Astrocyte (in vitro differentiated cells and primary cell): ENCODE results near the gene FBXL16. TPM values are rescaled to one million over a fixed set of nuclear protein-coding genes. Genes with fewer than 3 reads are reported as not detected.

Source experiments
- total RNA-seq: library from RNA; stranded (reverse); gene quantifications from 2 replicates; pipeline ENCODE4 v1.2.1, GENCODE V29; 2021

The FBXL16 gene
- total RNA-seq, 1 donor from 2014 or later: 5.2 TPM

Other genes with a start within 250 kb of the FBXL16 start
- 33.6 and 38.7 TPM in 2 replicates for gene CAPN15, start 178.1 kb downstream of the FBXL16 start, total RNA-seq
- 0.09 TPM in 1 of 2 replicates, not detected in the other for gene PRR35, start 145.4 kb downstream of the FBXL16 start, total RNA-seq
- 0.50 and 0.73 TPM in 2 replicates for gene NHLRC4, start 138.8 kb downstream of the FBXL16 start, total RNA-seq
- 22.2 and 22.4 TPM in 2 replicates for gene PIGQ, start 135.8 kb downstream of the FBXL16 start, total RNA-seq
- gene RAB40C, start 115.7 kb downstream of the FBXL16 start, total RNA-seq: 12.6 and 13.0 TPM in 2 replicates
- 0.43 and 0.89 TPM in 2 replicates for gene WFIKKN1, start 74.8 kb downstream of the FBXL16 start, total RNA-seq
- gene METTL26, start 69.5 kb downstream of the FBXL16 start, total RNA-seq: 56.4 and 59.6 TPM in 2 replicates
- 20.9 and 23.7 TPM in 2 replicates for gene MCRIP2, start 64.0 kb downstream of the FBXL16 start, total RNA-seq
- gene WDR90, start 56.4 kb downstream of the FBXL16 start, total RNA-seq: 16.1 and 21.2 TPM in 2 replicates
- gene RHOT2, start 37.7 kb downstream of the FBXL16 start, total RNA-seq: 87.3 and 93.2 TPM in 2 replicates
- 4.0 and 4.9 TPM in 2 replicates for gene RHBDL1, start 30.1 kb downstream of the FBXL16 start, total RNA-seq
- gene STUB1, start 25.4 kb downstream of the FBXL16 start, total RNA-seq: 138 and 140 TPM in 2 replicates
- 24.6 and 26.8 TPM in 2 replicates for gene JMJD8, start 21.5 kb downstream of the FBXL16 start, total RNA-seq
- 8.2 and 9.5 TPM in 2 replicates for gene WDR24, start 15.4 kb downstream of the FBXL16 start, total RNA-seq
- 30.1 and 31.5 TPM in 2 replicates for gene METRN, start 9.3 kb upstream of the FBXL16 start, total RNA-seq
- 22.6 and 26.6 TPM in 2 replicates for gene ANTKMT, start 15.3 kb upstream of the FBXL16 start, total RNA-seq
- gene CCDC78, start 20.6 kb upstream of the FBXL16 start, total RNA-seq: 2.1 and 4.7 TPM in 2 replicates
- gene HAGHL, start 21.3 kb upstream of the FBXL16 start, total RNA-seq: 15.5 and 17.6 TPM in 2 replicates
- gene CIAO3, start 35.2 kb upstream of the FBXL16 start, total RNA-seq: 18.5 and 19.6 TPM in 2 replicates
- gene MSLN, start 54.9 kb upstream of the FBXL16 start, total RNA-seq: not detected in 2 replicates
- gene RPUSD1, start 82.6 kb upstream of the FBXL16 start, total RNA-seq: 27.5 and 28.8 TPM in 2 replicates
- gene CHTF18, start 82.8 kb upstream of the FBXL16 start, total RNA-seq: 9.8 and 14.8 TPM in 2 replicates
- not detected in 2 replicates for gene GNG13, start 94.9 kb upstream of the FBXL16 start, total RNA-seq